H1 (cell line): Measurements from ENCODE around the gene SLC30A7. TPM values are rescaled to one million over a fixed set of nuclear protein-coding genes. Genes with fewer than 3 reads are reported as not detected.

Source experiments
- HDAC6 ChIP-seq: IDR thresholded peaks from one replicate; pipeline ENCODE4 v1.7.1; 2012; ENCODE audit warnings: low read depth, mild to moderate bottlenecking, inconsistent platforms, low read length, moderate library complexity
- MAFK ChIP-seq: IDR thresholded peaks from 2 replicates; pipeline ENCODE4 v1.6.1; 2012; ENCODE audit warnings: low read depth, mild to moderate bottlenecking, improper control_type of control experiment, low read length
- SAP30 ChIP-seq: fragments of 300-600 bp; sonication (generic); IDR thresholded peaks from 2 replicates; pipeline ENCODE4 v1.7.1; 2012; ENCODE audit warnings: low read length, moderate library complexity, mild to moderate bottlenecking, inconsistent platforms; ENCODE audit not compliant: insufficient read depth, insufficient replicate concordance
- SP1 ChIP-seq: IDR thresholded peaks from 2 replicates; pipeline ENCODE4 v1.6.1; 2011; ENCODE audit warnings: low read depth, low read length
- polyA plus RNA-seq, 7 experiments: library from polyadenylated mRNA; depleted of rRNA in 3 of 7; stranded (reverse) in 5 of 7; unstranded in 2 of 7; fragments of >200 nt in 5 of 7; fragments of 200-250 nt in 2 of 7; gene quantifications; 1 replicate in 5 of 7; 2 replicates in 1 of 7; 4 replicates in 1 of 7; pipeline versions ENCODE4 v1.2.1 to v1.2.3, GENCODE V29; 2011 to 2013; ENCODE audit warnings: missing spikeins in 2 of 7, mixed read lengths in 2 of 7
- total RNA-seq: library from RNA; stranded (reverse); fragmentation: NEBNext Ultra II Directional; extraction: Animal tissue kit (Norgen Biotek cat#: 25700); gene quantifications from 2 replicates; pipeline ENCODE4 v1.2.1, GENCODE V29; 2021

The SLC30A7 gene
- total and polyA plus RNA-seq, 2 of the 8 experiments (the other 6 are each of a cell fraction or from before 2014, with no cell fraction given), result 5.5 to 22.1 TPM

GRCh38 chr1:100950337-100950736 lies 54.4 kb downstream of the SLC30A7 start (continued):
- no peak for TF ChIP-seq SAP30
- no peak for TF ChIP-seq HDAC6
- TF ChIP-seq MAFK, result no peak
- no peak for TF ChIP-seq SP1
